K562 (cell line): ENCODE data around the gene GPRASP1. TPM values are rescaled to one million over a fixed set of nuclear protein-coding genes. Genes with fewer than 3 reads are reported as not detected.

Experiments used
- ARID1B ChIP-seq: fragments of 450-650 bp; IDR thresholded peaks from 2 replicates; pipeline ENCODE4 v1.6.1; 2016; ENCODE audit warnings: antibody characterized with exemption, mild to moderate bottlenecking, inconsistent platforms
- ASH1L ChIP-seq: fragments of 450-650 bp; IDR thresholded peaks from 2 replicates; pipeline ENCODE4 v1.6.1; 2018; ENCODE audit warnings: borderline replicate concordance, mild to moderate bottlenecking, low read depth; ENCODE audit not compliant: partially characterized antibody
- CHCHD3 ChIP-seq: fragments of 250-450 bp; sonication (Bioruptor Pico); IDR thresholded peaks from 2 replicates; pipeline ENCODE4 v2.1.2; 2022; ENCODE audit warnings: mild to moderate bottlenecking
- CHD1 ChIP-seq: fragments of 200-600 bp; sonication (generic); IDR thresholded peaks from one replicate; pipeline ENCODE4 v1.6.1; 2012; ENCODE audit warnings: mild to moderate bottlenecking, moderate library complexity, low read length, inconsistent platforms
- EHMT2 ChIP-seq: fragments of 450-650 bp; IDR thresholded peaks from 2 replicates; pipeline ENCODE4 v1.6.1; 2018; ENCODE audit warnings: antibody characterized with exemption
- EP400 ChIP-seq: fragments of 450-650 bp; IDR thresholded peaks from 2 replicates; pipeline ENCODE4 v1.6.1; 2017; ENCODE audit warnings: antibody characterized with exemption, mild to moderate bottlenecking, moderate library complexity
- HMG20B ChIP-seq: fragments of 250-450 bp; sonication (Bioruptor Pico); IDR thresholded peaks from 2 replicates; pipeline ENCODE4 v1.5.0; 2021; ENCODE audit warnings: mild to moderate bottlenecking
- KAT8 ChIP-seq: fragments of 450-650 bp; IDR thresholded peaks from 2 replicates; pipeline ENCODE4 v1.6.1; 2016; ENCODE audit warnings: low read depth, mild to moderate bottlenecking
- MYNN ChIP-seq, 2 experiments: sonication (generic); formaldehyde crosslinking in 1 of 2; IDR thresholded peaks; 2 replicates each; pipeline versions ENCODE4 v1.5.0 to v1.6.1; 2016 to 2020; ENCODE audit warnings: antibody characterized with exemption in 1 of 2, missing genetic modification reagents in 1 of 2
- POLR2H ChIP-seq: IDR thresholded peaks from 2 replicates; pipeline ENCODE4 v1.6.1; 2016; ENCODE audit warnings: missing genetic modification characterization, low read depth, mild to moderate bottlenecking, control low read depth, missing compliant biosample characterization, moderate library complexity
- RBM15 ChIP-seq: fragments of 200-400 bp; formaldehyde crosslinking; IDR thresholded peaks from 2 replicates; pipeline ENCODE4 v1.6.1; 2018; ENCODE audit warnings: mild to moderate bottlenecking, low read length, moderate library complexity; ENCODE audit not compliant: insufficient read depth
- SAP30 ChIP-seq: fragments of 200-600 bp; sonication (generic); IDR thresholded peaks from 2 replicates; pipeline ENCODE4 v1.6.1; 2012; ENCODE audit warnings: borderline replicate concordance, low read depth, mild to moderate bottlenecking, moderate library complexity, low read length, control low read depth, inconsistent platforms; ENCODE audit not compliant: insufficient read depth, poor library complexity, severe bottlenecking
- STAT5B ChIP-seq: fragments of 250-450 bp; sonication (Bioruptor Pico); IDR thresholded peaks from 2 replicates; pipeline ENCODE4 v1.8.0; 2021; ENCODE audit warnings: mild to moderate bottlenecking, inconsistent platforms
- ZC3H11A ChIP-seq: IDR thresholded peaks from 2 replicates; pipeline ENCODE4 v1.6.1; 2012; ENCODE audit warnings: low read depth, low read length, improper control_type of control experiment
- ZNF76 ChIP-seq: fragments of 250-450 bp; sonication (Bioruptor Pico); IDR thresholded peaks from 2 replicates; pipeline ENCODE4 v1.4.0; 2020; ENCODE audit warnings: mild to moderate bottlenecking, moderate library complexity, borderline replicate concordance
- ZNF778 ChIP-seq: fragments of 450-650 bp; formaldehyde crosslinking; IDR thresholded peaks from 2 replicates; pipeline ENCODE4 v1.4.0; 2020; ENCODE audit warnings: mild to moderate bottlenecking, moderate library complexity
- polyA plus RNA-seq, 8 experiments: library from polyadenylated mRNA; depleted of rRNA in 4 of 8; stranded (reverse) in 5 of 8; unstranded in 3 of 8; fragments of >200 nt; fragmentation: Nextera tagmentation in 2 of 8; fragmentation: Illumina TruSeq in 1 of 8; extraction: Ambion mirVana in 2 of 8; extraction: Trizol in 1 of 8; gene quantifications; 2 replicates each; pipeline versions ENCODE4 v1.2.1 to v1.2.3, GENCODE V29; 2011 to 2014; ENCODE audit warnings: inconsistent platforms in 1 of 8, missing spikeins in 1 of 8
- total RNA-seq, 7 experiments: library from RNA; depleted of rRNA in 6 of 7; stranded (reverse); fragments of >200 nt in 6 of 7; fragmentation: Illumina TruSeq in 2 of 7; extraction: Trizol in 2 of 7; gene quantifications; 2 replicates each; pipeline versions ENCODE4 v1.2.1 to v1.2.3, GENCODE V29; 2011 to 2021; ENCODE audit warnings: low replicate concordance in 1 of 7
- TF ChIP-seq, protein P1 (sequence below): fragments of 450-650 bp; IDR thresholded peaks from 2 replicates; pipeline ENCODE4 v1.6.1; 2017; ENCODE audit warnings: antibody characterized with exemption, mild to moderate bottlenecking
- TF ChIP-seq, protein P2 (sequence below): fragments of 200-800 bp; sonication (Bioruptor generic); IDR thresholded peaks from 2 replicates; pipeline ENCODE4 v1.6.1; 2017; ENCODE audit warnings: missing genetic modification characterization, missing compliant biosample characterization
- TF ChIP-seq, protein P3 (sequence below): fragments of 250-450 bp; sonication (Bioruptor Pico); IDR thresholded peaks from 2 replicates; pipeline ENCODE4 v1.4.0; 2020

The GPRASP1 gene
- total and polyA plus RNA-seq, 9 of the 15 experiments (the other 6 are each of a cell fraction or from before 2014, with no cell fraction given): 0.01 to 0.94 (median 0.23) TPM

DNA sequence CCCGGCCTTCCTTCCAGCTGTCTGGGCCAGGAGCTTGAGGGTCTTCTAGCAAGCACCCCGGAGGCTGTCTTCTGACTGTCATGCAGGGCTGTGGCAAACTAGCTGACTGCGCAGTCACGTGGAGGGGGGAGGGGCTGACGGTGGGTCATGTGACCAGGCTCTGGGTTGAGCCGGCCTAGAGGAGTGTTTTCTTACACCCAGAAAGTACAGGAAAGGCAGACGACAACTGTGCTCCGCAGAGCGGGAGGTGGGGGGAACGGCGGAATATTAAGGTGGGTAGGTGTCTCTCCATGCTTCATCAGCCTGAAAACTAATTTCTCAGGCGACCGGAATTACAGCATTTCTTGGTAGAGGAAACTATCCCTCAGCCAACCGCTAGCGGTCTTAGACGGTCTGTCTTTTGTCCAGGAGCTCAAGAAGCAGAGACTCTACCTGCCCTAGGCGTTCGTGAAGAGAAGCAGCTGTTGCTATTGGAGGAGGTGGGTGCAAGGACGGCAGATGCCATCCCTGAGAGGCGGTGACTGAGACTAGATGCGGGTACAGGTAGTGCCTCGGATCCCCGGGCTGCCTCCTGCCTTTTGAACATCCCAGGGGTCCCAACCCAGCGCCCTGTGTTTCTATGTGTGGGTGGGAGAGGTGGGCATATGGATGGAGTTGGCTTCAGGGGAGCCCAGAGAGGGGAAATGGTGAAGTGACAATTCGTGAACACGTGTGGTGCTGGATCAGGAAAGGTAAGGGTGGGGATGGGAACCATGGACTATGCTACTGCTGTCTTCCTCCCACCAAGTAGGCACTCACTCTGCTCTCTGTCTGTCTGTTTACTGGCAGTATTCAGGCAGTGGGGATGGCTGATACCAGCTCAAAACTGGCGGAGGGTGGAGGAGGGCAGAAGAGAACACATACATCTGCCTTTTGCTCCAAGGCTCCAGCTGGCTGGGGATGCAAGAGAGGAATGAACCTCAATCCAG, 8.8 kb downstream of the GPRASP1 start (continued):
- TF ChIP-seq STAT5B (CRISPR knock-in tag) (no peak), ARID1B (no peak), HMG20B (CRISPR knock-in tag) (no peak), ZNF76 (CRISPR knock-in tag) (no peak), EHMT2 (no peak), ASH1L (no peak), RBM15 (no peak), POLR2H (tag) (no peak), KAT8 (no peak), ZC3H11A (no peak), CHCHD3 (no peak), MYNN (IDR thresholded peaks at IDR 0.05) (no peak), MYNN (CRISPR knock-in tag; IDR thresholded peaks at IDR 0.05) (no peak), CHD1 (no peak), EP400 (peak; percentile 26; the same call in 1 of the 2 replicates), SAP30 (no peak), ZNF778 (no peak)
- TF ChIP-seq, protein P1, sequence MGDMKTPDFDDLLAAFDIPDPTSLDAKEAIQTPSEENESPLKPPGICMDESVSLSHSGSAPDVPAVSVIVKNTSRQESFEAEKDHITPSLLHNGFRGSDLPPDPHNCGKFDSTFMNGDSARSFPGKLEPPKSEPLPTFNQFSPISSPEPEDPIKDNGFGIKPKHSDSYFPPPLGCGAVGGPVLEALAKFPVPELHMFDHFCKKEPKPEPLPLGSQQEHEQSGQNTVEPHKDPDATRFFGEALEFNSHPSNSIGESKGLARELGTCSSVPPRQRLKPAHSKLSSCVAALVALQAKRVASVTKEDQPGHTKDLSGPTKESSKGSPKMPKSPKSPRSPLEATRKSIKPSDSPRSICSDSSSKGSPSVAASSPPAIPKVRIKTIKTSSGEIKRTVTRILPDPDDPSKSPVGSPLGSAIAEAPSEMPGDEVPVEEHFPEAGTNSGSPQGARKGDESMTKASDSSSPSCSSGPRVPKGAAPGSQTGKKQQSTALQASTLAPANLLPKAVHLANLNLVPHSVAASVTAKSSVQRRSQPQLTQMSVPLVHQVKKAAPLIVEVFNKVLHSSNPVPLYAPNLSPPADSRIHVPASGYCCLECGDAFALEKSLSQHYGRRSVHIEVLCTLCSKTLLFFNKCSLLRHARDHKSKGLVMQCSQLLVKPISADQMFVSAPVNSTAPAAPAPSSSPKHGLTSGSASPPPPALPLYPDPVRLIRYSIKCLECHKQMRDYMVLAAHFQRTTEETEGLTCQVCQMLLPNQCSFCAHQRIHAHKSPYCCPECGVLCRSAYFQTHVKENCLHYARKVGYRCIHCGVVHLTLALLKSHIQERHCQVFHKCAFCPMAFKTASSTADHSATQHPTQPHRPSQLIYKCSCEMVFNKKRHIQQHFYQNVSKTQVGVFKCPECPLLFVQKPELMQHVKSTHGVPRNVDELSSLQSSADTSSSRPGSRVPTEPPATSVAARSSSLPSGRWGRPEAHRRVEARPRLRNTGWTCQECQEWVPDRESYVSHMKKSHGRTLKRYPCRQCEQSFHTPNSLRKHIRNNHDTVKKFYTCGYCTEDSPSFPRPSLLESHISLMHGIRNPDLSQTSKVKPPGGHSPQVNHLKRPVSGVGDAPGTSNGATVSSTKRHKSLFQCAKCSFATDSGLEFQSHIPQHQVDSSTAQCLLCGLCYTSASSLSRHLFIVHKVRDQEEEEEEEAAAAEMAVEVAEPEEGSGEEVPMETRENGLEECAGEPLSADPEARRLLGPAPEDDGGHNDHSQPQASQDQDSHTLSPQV: no peak
- TF ChIP-seq, protein P2, sequence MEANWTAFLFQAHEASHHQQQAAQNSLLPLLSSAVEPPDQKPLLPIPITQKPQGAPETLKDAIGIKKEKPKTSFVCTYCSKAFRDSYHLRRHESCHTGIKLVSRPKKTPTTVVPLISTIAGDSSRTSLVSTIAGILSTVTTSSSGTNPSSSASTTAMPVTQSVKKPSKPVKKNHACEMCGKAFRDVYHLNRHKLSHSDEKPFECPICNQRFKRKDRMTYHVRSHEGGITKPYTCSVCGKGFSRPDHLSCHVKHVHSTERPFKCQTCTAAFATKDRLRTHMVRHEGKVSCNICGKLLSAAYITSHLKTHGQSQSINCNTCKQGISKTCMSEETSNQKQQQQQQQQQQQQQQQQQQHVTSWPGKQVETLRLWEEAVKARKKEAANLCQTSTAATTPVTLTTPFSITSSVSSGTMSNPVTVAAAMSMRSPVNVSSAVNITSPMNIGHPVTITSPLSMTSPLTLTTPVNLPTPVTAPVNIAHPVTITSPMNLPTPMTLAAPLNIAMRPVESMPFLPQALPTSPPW (CRISPR knock-in tag): peak; percentile 36; the same call in 1 of the 2 replicates
- TF ChIP-seq, protein P3, sequence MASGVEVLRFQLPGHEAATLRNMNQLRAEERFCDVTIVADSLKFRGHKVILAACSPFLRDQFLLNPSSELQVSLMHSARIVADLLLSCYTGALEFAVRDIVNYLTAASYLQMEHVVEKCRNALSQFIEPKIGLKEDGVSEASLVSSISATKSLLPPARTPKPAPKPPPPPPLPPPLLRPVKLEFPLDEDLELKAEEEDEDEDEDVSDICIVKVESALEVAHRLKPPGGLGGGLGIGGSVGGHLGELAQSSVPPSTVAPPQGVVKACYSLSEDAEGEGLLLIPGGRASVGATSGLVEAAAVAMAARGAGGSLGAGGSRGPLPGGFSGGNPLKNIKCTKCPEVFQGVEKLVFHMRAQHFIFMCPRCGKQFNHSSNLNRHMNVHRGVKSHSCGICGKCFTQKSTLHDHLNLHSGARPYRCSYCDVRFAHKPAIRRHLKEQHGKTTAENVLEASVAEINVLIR (CRISPR knock-in tag): no peak
